ENCODE data around the gene MICU1.

Gene MICU1

DNA sequence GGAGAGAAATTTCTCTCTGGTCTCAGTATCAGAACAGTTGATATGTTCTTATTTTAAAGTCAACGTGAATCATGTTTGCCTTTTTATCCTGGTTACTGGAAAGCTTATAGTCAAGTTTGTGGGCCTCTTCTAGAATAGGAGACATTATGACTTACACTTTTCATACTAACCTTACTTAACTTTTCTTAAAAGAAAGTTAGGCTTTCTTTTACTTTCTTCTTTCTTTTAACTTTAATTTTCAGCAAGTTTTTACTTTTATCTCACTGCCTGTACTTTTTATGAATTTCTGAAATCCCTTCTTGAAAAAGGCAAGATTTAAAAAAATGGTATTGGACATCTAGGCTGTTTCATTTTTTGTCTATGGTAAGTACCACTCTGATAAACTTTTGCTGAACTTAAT, 195.9 kb downstream of the MICU1 start:
- POLR2A ChIA-PET = no interaction called here
- no peak for DNase-seq (ENCODE audit: low read depth, low spot score)

DNA sequence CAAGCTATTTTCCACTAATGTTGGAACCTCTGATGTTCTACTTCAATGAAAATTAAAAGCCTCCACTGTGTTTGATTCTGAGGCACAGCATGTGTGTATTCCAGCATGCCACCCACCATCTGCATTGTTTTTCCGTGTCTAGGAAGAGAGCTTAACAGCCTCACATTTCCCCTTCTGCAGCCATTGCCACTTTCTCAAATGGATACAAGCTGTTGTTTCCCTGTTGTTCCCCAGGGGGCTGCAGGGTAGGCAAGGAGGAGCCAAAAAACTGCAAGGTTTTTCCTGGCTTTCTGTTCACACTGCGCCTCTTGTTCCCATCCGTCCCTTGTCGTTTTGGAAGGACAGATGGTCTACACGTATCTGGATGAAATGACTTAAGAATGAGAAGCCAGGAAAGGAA, 198.9 kb downstream of the MICU1 start:
- ChIA-PET POLR2A (no interaction called here), CTCF (no interaction called here)
- no peak overlapping the region for H3K4me3 ChIP-seq (ENCODE audit: low read depth, low read length)
- no peak for DNase-seq (ENCODE audit: low read depth, low spot score)
- TF ChIP-seq, protein P1, sequence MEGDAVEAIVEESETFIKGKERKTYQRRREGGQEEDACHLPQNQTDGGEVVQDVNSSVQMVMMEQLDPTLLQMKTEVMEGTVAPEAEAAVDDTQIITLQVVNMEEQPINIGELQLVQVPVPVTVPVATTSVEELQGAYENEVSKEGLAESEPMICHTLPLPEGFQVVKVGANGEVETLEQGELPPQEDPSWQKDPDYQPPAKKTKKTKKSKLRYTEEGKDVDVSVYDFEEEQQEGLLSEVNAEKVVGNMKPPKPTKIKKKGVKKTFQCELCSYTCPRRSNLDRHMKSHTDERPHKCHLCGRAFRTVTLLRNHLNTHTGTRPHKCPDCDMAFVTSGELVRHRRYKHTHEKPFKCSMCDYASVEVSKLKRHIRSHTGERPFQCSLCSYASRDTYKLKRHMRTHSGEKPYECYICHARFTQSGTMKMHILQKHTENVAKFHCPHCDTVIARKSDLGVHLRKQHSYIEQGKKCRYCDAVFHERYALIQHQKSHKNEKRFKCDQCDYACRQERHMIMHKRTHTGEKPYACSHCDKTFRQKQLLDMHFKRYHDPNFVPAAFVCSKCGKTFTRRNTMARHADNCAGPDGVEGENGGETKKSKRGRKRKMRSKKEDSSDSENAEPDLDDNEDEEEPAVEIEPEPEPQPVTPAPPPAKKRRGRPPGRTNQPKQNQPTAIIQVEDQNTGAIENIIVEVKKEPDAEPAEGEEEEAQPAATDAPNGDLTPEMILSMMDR (IDR thresholded peaks at IDR 0.05; ENCODE audit: insufficient read depth, low read length, missing control alignments) = no peak

More for the DNA sequence above, 195.9 kb downstream of the MICU1 start:
- CTCF ChIA-PET = no interaction called here
- TF ChIP-seq, protein P1 (IDR thresholded peaks at IDR 0.05; ENCODE audit: insufficient read depth, low read length, missing control alignments) = no peak
- H3K4me3 ChIP-seq (ENCODE audit: low read depth, low read length) = no peak overlapping the region

DNA sequence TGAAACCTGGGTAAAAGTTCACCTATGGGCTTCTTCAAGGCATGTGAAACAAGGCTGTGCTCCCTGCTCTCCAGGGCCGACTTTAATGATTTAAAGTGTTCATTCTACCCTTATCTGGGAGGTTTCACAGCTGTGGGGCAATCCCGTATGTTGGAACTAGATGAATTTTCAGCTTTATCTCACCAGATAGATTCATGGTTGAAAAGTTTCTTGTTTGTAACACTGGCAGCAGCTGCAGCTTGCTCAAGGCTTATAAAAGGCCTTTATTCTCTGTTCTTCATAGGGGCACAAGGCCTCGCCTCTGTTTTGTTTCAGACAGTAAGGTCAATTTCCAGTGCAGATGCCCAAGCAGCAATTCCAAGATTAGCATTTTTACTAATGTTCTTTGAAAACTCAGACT, 200.7 kb downstream of the MICU1 start:
- no peak for DNase-seq (ENCODE audit: low read depth, low spot score)
- CTCF ChIA-PET = no interaction called here
- POLR2A ChIA-PET = no interaction called here
- no peak overlapping the region for H3K4me3 ChIP-seq (ENCODE audit: low read depth, low read length)
- TF ChIP-seq, protein P1 (IDR thresholded peaks at IDR 0.05; ENCODE audit: insufficient read depth, low read length, missing control alignments) = no peak

DNA sequence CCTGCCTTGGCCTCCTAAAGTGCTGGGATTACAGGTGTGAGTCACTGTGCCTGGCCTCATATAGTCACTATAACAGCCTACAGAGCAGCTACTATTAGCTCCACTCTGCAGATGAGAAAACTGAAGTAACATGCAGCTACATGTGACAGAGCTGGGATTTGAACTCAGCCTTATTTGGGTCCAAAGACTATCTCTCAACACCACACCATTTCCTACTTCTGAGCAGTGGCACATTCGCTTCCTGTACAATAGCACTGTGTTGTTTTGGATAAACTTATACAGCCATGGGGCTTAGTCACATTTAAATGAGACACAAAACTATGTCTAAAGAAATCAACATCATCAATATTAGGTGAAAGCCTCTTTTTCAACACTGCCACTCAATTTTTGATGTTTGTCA, 201.3 kb downstream of the MICU1 start:
- CTCF ChIA-PET = no interaction called here
- POLR2A ChIA-PET = no interaction called here
- no peak for DNase-seq (ENCODE audit: low read depth, low spot score)
- TF ChIP-seq, protein P1 (IDR thresholded peaks at IDR 0.05; ENCODE audit: insufficient read depth, low read length, missing control alignments) = no peak
- no peak overlapping the region for H3K4me3 ChIP-seq (ENCODE audit: low read depth, low read length)

DNA sequence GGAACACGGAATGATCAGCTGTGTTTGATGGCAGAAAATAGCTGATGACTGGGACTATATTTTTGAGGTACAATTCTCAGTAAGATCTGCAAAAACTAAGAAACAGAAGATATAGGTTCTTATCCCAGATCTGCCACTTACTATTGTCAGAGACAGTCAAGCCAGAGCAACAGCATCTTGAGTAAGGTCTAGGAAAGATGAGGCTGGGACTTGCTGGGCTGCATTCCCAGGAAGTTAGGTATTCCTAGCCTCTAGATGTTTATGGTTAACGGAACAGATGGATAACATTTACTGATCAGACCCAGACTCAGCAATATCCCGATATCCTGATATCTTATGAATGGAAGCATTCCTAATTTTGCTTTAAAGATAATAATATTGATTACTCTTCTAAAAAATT, 202.5 kb downstream of the MICU1 start:
- TF ChIP-seq, protein P1 (IDR thresholded peaks at IDR 0.05; ENCODE audit: insufficient read depth, low read length, missing control alignments) = no peak
- DNase-seq (ENCODE audit: low read depth, low spot score) = no peak
- H3K4me3 ChIP-seq (ENCODE audit: low read depth, low read length) = no peak overlapping the region
- ChIA-PET CTCF (interaction anchor here (0.6 kb wide), 1 partner anchor 171 kb away, joined by 3 read pairs; no protein-coding TSS in a partner anchor), POLR2A (no interaction called here)

DNA sequence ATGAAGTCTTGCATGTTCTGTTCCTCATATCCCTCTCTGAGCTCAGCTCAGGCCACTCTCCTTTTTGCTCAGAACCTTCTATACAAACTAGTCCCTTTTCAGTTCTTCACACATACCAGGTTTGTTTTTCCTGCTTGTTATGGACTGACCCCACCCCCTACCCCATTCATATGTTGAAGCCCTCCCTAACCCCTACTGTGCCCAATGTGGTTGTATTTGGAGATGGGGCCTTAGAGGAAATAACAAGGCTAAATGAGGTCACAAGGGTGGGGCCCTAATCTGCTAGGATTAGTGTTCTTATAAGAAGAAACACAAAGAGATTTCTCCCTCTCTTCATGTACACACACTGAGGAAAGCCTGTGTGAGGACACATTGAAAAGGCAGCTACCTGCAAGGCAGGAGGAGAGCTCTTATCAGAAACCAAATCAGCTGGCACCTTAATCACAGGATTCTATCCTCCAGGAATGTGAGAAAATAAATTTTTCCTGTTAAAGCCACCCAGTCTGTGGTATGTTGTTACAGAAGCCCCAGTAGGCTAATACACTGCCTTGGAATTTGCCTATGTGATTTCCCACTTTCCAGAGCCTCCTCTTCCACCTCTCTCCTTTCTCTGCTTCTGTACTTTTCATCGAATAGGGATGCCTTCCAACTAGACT, 203.9 kb downstream of the MICU1 start:
- ChIA-PET POLR2A (no interaction called here), CTCF (interaction anchor here (0.7 kb wide), 1 partner anchor 58 kb away, joined by 3 read pairs; no protein-coding TSS in a partner anchor)
- DNase-seq (ENCODE audit: low read depth, low spot score) = no peak
- no peak overlapping the region for H3K4me3 ChIP-seq (ENCODE audit: low read depth, low read length)
- TF ChIP-seq, protein P1 (IDR thresholded peaks at IDR 0.05; ENCODE audit: insufficient read depth, low read length, missing control alignments) = no peak

All from AG04449 (cell line).